Medulla oblongata (tissue), 1 donor: ENCODE data around the gene SLX4.
"Not testable (repeated sequence)": the region's sequence is repeated elsewhere in the genome, so short reads cannot be mapped to it uniquely, and the experiment has no call there.

Experiments used
- DNase-seq: peaks from one replicate; pipeline ENCODE4 v3.0.0-alpha.2; 2015; ENCODE audit errors: extremely low spot score

The SLX4 gene

DNA sequence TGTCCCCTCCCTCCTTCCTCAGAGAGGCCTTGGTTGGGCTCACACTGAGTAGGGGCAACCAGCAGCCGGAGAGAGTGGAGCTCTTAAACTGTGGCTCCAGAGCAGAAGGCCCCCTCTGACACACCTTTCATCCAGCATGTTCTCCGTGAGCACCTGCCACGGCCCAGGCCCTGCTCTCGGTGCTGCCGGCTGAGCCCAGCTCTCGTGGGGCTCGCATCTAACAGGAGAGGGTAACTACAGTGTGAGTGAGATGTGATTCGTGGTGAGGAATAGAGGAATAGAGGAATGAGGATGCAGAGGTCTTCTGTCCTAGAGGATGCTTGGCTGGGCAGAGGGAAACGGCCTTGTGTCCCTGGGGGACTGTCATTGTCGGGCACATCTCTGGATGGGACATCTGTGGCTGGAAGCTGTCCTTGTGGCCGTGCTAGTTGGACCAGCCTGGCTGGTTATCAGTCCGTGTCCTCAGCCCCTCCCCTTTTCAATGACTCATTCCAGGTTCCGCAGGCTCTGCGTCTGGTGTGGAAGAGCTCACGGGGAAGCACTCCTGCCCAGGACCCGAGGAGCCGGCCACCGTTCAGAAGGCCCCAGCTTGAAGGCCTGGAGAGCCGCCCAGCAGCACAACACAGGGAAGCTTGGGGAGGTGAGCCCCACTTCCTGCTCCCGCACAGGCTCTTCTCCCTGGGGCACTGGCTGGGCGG, 31.1 kb upstream of the SLX4 start:
- no peak for DNase-seq

DNA sequence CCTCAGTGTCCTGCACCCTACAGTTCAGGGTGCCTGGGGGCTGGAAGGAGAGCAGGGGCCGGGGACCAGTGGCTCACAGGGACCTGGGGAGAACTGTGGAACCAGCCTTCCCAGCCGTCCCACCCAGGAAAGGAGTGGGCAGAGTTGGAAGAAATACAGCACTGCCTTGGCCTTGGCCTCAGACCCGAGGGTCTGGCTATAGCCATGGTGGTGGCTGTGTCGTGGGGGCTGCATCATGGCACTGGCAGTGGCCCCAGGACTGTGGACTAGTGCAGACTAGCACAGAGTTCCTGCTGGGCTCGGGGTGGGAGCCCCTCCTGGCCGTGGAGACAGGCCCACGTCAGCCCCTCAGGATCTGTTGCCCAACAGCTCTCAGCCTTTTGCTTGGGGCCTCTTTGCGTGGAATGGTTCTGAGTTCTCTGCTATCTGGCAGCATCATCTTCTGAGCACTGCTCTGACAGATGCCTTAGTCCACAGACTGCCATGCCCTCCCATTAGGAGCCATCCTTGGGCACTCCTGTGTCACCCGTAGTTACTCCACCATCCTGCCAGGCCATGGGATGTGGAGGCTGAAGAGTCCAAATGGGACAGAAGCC, 30.5 kb upstream of the SLX4 start:
- no peak for DNase-seq

DNA sequence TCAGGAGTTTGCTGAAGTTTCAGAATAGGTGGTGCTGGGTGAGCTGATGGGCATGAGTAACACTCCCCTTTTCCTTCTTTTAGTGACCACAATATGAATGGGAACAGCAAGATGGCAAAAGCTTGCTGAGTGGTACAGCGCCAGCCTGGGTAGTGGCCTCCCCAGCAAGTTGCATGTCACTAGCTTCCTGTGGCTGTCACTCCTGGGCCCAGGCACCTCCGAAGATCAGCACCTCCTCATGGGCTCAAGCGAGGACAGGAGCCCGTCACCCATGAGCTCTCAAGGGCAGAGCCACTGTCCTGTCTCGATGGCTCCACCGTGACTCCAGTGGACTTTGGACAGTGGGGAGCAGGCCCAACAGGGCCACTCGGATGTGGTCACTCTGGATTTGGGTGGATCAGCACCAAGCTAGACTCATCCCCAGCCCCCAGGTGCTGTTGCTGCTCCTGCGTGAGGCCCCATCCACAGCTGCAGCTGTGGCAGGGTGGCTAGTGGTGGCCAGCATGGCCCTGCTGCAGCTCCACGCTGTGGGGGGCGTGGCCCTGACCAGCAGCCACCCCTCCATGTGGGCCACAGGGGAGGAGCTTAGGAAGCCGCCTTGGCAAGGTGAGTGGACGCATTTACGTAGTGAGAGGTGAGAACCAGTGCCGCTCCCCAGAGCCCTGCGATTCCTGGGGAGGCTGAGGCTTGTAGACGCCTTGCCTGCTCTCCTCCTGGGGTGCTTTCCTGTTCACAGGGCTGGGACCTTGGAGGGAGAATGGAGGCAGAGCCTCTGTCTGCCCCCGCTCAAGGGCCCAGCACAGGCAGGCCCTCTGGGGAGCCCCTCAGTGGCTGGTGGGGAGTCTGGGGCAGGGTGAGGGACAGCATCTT, 29.5 kb upstream of the SLX4 start:
- no peak for DNase-seq

DNA sequence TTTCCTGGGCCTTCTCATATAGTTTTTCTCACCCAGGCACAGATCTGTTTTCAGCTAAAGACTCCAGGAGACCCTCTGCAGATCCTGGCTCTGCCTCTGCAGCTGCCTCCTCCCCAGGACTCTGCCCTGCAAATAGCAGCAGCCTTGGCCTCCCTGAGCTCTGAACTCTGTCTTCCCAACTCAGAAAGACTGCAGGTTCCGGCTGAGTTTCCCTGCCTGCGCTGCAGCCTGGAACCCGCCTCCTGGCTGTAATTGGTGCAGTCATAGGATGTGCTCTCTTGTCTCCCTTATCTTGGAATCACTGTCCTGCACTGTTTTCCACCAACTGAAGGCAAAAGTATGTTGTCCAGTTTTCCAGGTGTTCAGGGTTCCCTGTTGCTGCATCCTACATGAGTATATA, 28.8 kb upstream of the SLX4 start:
- DNase-seq: no peak

DNA sequence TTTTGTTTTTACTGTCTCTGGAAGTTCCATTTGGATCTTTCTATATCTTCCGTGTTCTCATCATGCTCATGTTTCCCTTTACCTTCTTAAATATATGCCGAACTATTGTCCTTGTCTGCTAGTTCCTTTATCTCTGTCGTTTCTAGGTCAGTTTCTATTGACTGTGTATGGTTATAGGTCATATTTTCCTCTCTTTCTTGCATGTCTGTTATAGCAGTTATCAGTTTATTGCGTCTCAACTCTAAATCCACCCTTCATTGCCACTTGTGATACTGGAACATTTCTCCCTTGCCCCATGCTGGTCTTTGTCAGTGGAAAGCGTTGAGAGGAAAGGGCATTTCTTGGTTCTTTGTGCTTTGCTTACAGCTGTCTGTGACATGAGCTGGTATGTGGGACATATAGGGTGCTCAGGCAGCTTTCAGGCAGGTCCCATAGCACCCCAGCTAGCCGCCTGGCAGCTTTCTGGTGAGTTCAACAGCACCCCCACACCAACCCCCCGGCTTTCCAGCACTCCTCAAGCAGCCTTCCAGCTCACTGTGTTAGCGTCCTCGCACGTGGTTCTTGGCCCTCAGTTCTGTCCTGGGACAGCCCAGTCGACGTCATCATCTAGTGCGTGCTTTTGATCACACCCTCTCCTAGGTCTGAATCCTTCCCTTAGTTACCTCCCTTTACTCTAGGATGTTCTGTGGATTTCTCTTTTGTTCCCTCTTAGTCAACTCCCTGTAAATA, 27.7 kb upstream of the SLX4 start:
- DNase-seq: no peak

DNA sequence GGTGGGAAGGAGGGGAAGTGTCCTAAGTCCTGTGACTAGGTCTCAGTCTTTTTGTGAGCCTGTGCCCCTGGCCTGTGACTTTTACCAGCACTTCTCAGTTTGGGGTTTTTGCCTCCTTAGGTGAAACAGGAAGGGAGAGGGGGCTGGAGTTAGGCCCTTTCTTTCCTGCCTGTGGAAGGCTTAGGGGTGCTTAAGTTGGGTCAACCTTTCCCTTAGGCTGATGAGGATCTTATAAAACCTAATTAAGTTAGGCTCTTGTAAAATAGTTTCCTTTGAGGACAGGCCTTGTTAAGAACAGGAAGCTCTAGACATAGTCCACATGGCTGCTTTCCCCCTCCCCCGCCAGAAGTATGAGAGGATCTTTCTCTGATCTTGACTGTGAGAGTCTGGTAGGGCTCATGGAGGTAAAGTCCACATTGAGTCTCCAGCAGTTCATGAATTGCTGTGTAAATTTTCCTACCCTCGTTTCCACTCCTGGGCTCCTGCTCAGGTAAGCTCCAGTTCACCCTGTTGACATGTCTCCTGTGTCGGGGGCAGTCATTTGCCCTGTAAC, 26.0 kb upstream of the SLX4 start:
- no peak for DNase-seq

DNA sequence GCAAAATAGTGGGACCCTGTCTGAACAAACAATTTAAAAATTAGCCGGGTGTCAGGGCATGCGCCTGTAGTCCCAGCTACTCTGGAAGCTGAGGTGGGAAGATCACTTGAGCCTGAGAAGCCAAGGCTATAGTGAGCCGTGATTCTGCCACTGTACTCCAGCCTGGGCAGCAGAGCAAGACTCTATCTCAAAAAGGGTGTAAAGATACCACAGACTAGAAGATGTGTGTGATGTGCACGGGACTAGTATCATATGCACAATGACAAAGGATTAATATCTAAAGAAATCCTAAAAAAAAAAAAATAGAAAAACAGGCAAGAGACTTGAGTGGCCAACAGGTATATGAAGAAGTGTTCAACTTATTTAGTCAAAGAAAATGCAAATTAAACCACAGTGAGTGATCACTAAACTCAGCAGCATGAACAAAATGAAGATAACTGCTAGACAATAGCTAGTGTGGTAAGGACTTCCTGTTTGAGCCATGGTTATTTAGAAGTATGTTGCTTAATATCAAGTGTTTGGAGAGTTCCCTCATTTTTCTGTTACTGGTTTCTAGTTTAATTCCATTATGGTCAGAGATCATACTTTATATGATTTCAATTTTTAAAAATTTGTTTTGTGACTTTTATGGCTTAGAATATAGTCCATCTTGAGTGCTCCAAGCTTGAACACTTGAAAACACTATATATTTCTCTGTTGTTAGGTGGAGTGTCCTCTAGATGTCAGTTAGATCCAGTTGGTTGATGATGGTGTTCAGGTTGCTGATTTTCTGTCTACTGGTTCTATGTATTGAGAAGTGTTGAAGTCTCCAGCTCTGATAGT, 14.7 kb upstream of the SLX4 start:
- no peak for DNase-seq

DNA sequence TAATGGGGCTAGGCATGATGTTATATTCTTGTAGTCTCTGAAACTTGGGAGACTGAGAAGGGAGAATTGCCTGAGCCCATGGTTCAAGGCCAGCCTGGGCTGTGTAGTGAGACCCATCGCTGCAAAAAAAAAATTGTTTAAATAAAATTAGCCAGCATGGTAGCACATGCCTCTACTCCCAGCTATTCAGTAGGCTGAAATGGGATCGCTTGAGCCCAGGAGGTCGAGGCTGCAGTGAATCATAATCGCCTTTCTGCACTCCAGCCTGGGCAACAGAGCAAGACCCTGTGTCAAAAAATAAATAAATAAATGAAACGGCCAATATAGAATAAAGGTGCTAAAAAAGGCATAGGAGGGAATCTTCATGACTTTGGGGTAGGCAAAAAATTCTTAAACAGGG, 13.9 kb upstream of the SLX4 start:
- no peak for DNase-seq

DNA sequence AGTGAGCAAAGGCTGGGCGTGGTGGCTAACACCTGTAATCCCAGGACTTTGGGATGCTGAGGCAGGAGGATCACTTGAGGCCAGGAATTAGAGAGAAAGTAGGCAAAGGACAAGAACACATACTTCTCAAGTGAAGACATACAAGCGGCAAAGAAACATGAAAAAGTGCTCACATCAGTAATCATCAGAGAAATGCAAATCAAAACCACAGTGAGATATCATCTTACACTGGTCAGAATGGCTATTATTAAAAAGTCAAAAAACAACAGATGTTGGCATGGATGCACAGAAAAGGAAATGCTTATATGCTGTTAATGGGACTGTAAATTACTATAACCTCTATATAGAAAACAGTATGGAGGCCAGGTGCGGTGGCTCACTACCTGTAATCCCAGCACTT, 12.2 kb upstream of the SLX4 start:
- no peak for DNase-seq

DNA sequence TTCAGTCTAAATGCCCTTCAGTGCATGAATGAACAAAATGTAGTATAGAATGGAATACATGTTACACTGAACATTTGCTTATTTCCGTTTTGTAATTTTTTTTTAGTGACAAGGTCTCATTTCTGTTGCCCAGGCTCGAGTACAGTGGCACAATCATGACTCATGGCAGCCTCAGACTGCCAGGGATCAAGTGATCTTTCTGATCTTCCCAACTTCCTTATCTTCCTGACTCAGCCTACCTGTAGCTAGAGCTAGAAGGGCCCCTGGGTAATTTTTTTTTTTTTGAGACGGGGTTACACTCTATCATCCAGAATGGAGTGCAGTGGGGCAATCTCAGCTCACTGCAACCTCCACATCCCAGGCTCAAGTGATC, 7.3 kb upstream of the SLX4 start:
- no peak for DNase-seq

DNA sequence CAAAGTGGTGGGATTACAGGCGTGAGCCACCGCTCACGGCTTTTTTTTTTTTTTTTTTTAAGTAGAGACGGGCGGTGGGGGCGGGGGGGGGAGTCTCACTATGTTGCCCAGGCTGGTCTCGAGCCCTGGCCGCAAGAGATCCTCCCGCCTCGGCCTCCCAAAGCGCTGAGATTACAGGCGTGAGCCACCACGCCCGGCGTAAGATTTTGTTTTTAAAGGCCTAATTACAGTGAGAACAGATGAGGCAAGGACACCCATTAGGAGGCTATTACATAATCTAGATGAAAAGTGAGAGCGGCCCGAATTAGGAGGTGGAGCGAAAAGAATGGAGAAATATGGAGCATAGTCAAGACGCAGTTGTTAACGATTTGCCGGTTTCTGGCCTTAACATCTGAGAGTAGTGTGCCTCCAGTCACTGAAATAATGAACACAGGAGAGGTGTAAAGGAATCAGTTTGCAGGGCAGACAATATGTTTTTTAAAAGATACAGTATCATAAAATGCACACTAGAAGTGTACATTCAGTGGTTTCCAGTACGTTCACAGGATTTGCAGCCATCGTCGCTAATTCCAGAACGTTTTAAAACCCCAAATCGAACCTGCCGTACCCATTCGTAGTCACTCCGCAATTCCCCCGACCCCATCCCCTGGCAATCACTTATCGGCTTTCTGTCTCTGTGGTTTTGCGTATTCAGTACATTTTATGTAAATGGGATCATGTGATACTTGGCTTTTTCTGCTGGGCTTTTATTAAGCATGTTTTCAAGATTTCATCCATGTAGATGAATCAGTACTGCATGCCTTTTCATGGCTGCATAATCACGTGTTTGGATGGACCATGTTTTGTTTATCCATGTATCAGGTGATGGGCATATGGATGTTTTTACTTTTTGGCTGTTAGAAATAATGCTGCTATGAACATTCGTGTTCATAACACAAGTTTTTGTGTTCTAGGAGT, 1.4 kb upstream of the SLX4 start:
- no peak for DNase-seq

DNA sequence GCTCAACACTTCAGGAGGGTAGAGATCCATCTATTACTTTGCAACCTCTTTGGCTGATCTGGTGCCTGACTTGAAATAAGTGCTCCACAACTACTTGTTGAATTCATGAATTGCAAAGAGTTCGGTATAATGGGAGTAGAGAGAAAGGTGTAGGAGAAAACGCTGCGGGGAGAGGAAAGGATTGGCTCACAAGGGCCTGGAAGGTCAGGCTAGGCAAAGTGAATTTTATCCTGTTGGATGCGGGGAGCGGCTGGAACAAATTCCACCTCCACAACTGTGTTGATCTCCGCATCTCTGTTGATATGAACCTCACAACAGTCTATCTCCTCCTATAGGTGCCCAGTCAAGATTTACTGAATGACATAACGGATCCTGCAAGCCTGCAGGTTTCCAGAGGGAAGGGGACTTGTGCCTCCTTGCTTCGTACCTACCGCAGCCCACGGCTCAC, 684 bp downstream of the SLX4 start:
- DNase-seq: peak; percentile 3

DNA sequence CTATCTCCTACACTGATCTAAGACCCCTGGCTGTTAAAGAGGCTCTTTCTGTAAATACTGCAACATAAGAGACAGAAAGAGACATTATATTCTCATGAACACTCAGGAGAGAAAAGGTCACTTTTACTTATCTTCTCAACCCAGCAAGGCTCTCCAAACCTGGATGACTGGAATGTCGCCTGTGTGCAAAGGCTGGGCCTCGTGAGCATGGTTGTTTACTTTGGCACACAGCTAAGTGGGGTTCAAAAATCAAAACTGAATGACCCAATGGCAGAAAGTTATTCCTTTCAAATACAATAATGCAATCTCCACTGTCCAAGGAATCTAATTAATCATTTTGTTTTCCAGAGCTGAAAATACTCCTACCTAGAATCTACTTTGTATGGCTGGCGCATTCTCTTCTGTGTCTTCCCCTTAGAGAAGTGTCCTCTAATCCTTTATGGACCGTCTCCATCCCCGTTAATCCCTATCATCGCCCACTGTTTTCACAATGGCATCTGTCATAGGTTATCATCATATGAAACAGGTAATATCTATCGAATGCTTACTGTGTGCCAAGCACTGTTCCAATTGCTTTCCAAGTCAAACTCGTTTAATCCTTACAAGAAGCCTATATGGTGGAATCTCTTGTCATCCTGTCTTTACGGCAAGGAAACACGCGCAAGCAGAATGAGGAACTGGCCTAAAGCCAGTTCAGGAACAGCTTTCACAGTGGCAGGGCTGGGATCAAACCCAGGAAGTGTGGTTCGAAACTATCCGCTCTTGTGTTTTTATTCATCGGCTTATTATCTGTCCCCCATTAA, 1.3 kb downstream of the SLX4 start:
- peak; percentile 17 for DNase-seq

DNA sequence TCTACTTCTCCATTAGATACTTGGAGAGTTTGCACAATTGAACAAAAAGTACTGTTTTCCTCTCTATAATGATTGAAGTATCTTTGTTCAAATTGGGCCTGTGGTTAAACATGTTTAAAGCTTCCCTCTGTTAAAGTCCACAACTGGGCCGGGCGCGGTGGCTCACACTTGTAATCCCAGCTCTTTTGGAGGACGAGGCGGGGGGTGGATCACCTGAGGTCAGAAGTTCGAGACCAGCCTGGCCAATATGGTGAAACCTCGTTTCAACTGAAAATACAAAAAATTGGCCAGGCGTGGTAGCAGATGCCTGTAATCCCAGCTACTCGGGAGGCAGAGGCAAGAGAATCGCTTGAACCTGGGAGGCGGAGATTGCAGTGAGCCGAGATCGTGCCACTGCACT, 2.4 kb downstream of the SLX4 start:
- DNase-seq: not testable (repeated sequence)

DNA sequence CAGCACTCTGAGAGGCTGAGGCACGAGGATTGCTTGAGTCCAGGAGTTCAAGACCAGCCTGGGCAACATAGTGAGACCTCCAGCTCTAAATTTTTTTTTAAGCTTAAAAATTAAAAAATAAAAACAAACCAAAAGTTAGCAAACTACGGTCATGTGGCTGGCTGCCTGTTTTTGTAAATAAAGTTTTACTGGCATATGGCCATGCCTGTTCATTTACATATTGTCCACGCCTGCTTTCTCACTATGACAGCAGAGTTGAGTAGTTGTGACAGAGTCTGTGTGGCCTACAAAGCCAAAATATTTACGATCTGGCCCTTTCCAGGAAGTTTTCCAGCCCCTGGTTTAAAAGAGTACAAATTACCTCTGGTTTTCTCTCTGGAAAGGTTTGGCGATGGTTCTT, 3.3 kb downstream of the SLX4 start:
- no peak for DNase-seq

DNA sequence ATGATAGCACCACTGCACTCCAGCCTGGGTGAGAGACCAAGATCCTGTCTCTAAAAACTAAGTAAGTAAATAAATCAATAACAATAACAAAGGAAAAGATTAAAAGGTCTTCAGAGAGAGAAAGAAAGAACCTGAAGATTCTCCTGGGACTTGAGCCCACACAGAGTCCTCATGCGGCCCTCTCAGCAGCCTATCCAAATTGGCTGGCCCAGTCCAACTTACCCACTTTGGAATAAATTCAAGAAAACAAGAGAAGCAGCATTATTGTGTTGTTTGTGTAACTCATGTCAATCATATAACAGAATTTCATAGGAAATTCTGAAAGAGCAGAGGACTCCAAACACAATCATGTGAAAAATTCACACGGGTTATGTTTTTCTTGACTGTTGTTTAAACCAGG, 3.8 kb downstream of the SLX4 start:
- DNase-seq: no peak

DNA sequence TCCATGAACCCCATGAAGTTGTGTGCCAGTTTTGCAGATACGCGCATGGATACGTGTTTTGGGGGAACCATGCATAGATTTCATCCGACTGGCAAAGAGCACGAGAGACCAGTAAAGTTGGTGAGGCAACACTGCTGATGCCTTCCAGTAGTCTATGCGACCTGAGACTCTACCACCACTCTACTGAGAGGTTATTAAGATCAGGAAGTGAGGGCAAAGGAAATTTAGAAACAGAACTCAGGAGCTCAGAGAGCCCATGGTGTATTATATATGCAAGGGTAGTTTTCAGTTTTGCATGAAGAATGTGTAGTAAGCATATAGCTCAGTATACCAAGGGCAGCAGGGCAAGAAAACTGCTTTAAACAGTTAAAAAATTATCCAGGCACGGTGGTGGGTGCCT, 4.2 kb downstream of the SLX4 start:
- no peak for DNase-seq

DNA sequence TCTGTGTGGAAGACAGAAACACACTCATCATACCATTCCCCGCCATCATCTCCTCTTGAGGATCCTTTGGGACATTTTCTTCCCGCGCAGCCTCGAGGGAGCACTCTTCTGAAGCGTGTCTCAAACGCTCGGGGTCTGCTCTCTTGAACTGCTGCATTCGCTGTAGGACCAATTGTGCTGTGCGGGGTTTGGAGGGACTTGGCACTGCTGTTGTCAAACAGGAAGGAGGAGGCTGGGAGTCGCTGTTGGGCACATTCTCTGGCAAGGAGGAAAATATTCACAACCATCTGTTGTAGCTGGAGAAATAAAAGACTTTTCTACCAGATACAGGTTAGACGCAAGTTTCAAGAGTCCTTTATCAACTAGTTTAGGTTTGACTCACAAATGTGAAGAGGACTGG, 5.0 kb downstream of the SLX4 start:
- DNase-seq: no peak

DNA sequence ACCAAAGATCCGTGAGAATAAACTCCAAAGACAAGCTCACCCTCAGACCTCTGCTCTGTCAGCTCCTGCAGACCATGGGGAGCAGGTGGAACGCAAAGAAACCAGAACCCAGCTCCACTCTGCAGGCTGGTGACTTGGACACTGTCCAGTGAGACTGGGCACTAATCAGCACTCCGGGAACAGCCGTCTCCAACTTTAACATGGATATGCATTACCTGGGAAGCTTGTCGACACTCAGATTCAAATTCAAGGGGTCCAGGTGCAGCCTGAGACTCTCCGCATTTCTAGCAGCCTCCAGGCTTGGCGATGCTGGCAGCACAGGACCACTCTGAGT, 9.1 kb downstream of the SLX4 start:
- no peak for DNase-seq
